NCI-H345 treated with DMSO at 0.1 percent for 48 hours (cell line): ENCODE results near the gene KIF2C.
"Not testable (repeated sequence)": the region's sequence is repeated elsewhere in the genome, so short reads cannot be mapped to it uniquely, and the experiment has no call there.

ENCODE experiments used
- DNase-seq: peaks from one replicate; lab custom pipeline; 2025; ENCODE audit not compliant: unreplicated experiment; lab: John Stamatoyannopoulos, UW

KIF2C gene

DNA sequence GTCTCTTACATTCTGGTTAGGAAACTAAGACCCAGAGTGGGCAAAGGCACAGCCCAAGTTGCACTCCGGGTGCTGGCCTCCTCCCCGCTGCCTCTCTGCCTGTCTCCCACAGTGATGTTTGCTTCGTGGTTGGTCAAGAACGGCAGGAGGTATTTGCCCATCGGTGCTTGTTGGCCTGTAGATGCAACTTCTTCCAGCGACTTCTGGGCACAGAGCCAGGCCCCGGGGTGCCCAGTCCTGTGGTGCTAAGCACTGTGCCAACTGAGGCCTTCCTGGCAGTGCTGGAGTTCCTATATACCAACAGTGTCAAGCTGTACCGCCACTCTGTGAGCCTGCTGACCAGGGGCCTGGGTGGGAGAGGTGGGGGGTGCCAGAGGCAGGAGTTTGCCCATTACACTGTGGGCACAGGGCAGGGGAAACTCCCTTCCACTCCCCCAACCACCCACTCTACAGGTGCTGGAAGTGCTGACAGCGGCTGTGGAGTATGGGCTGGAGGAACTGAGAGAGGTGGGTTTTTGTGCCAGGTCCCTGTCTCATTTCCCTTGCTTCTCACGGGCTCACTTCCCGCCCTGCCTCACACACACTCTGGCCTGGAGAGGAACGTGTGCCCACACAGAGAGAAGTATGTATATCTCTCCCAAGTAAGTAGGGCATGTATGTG lies 70.6 kb downstream of the KIF2C start:
- peak; percentile 26 for DNase-seq

- not testable (repeated sequence) for DNase-seq
Measured at GRCh38 chr1:44810762-44811105, 71.1 kb downstream of the KIF2C start.

DNA sequence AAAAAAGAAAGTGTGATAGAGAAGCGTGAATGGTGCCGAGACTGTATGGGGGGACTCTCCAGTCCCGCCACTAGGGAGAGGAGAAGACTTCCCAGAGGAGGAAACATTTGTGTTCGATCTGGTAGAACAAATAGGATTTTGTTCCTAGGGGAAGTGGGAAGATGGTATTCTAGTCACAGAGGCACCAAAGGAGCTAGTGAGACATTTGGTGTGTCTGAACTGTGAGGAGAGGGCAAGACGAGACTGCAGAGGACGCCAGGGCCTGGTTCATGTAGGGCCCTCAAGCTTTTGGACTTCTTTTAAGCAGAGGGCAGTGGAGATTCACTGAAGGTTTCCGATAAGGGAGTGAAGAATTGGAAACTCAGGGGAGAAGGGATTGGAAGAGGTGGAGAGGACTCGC lies 71.6 kb downstream of the KIF2C start:
- no peak for DNase-seq

GRCh38 chr1:44812822-44813543 lies 73.3 kb downstream of the KIF2C start:
- no peak for DNase-seq

- not testable (repeated sequence) for DNase-seq
Measured at GRCh38 chr1:44815926-44816325, 76.3 kb downstream of the KIF2C start.

GRCh38 chr1:44817307-44817706 lies 77.7 kb downstream of the KIF2C start:
- no peak for DNase-seq
